Neural progenitor cell (in vitro differentiated cells): ENCODE data around the gene SNX21. TPM values are rescaled to one million over a fixed set of nuclear protein-coding genes. Genes with fewer than 3 reads are reported as not detected.

ENCODE experiments used
- DNase-seq: peaks from one replicate; pipeline ENCODE4 v3.0.0-alpha.2; 2016; ENCODE audit warnings: low spot score
- H2AFZ ChIP-seq: fragments of 200-600 bp; sonication (generic); replicated peaks from 2 replicates; pipeline ENCODE4 v1.6.1; 2016; ENCODE audit warnings: antibody characterized with exemption
- H3F3A ChIP-seq: fragments of 200-600 bp; sonication (generic); 2 replicates; pipeline ENCODE4 v1.6.1; 2016; ENCODE audit warnings: antibody characterized with exemption, low read depth
- H3K27ac ChIP-seq: fragments of 200-600 bp; sonication (generic); 2 replicates; pipeline ENCODE4 v1.5.1; 2016; ENCODE audit warnings: mild to moderate bottlenecking
- H3K27me3 ChIP-seq: fragments of 200-600 bp; sonication (generic); 2 replicates; pipeline ENCODE4 v1.6.1; 2016; ENCODE audit warnings: mild to moderate bottlenecking, moderate library complexity
- H3K36me3 ChIP-seq: fragments of 200-600 bp; sonication (generic); 2 replicates; pipeline ENCODE4 v1.5.1; 2016
- H3K4me1 ChIP-seq: fragments of 200-600 bp; sonication (generic); 2 replicates; pipeline ENCODE4 v1.6.1; 2016; ENCODE audit warnings: mixed run types
- H3K4me2 ChIP-seq: fragments of 200-600 bp; sonication (generic); 2 replicates; pipeline ENCODE4 v1.6.1; 2016
- H3K4me3 ChIP-seq: fragments of 200-600 bp; sonication (generic); 2 replicates; pipeline ENCODE4 v1.5.1; 2016
- H3K79me2 ChIP-seq: fragments of 200-600 bp; sonication (generic); 2 replicates; pipeline ENCODE4 v1.6.1; 2016; ENCODE audit warnings: low read depth
- H3K9ac ChIP-seq: fragments of 200-600 bp; sonication (generic); 2 replicates; pipeline ENCODE4 v1.6.1; 2016
- H3K9me3 ChIP-seq: fragments of 200-600 bp; sonication (generic); 2 replicates; pipeline ENCODE4 v1.5.1; 2016; ENCODE audit warnings: low read depth
- H4K20me1 ChIP-seq: fragments of 200-600 bp; sonication (generic); 2 replicates; pipeline ENCODE4 v1.6.1; 2016; ENCODE audit warnings: low read depth
- H3K27ac Mint-ChIP-seq: 3 replicates; pipeline ENCODE4 v1.8.0; 2021; ENCODE audit warnings: mixed read lengths
- H3K27me3 Mint-ChIP-seq: 2 replicates; pipeline ENCODE4 v1.8.0; 2022; ENCODE audit warnings: low read depth, mild to moderate bottlenecking, inconsistent platforms, moderate library complexity, mixed read lengths; ENCODE audit not compliant: insufficient read depth
- H3K36me3 Mint-ChIP-seq: 3 replicates; pipeline ENCODE4 v1.8.0; 2021; ENCODE audit warnings: mixed read lengths
- H3K4me1 Mint-ChIP-seq: 3 replicates; pipeline ENCODE4 v1.8.0; 2021; ENCODE audit warnings: mixed read lengths
- H3K4me3 Mint-ChIP-seq: 3 replicates; pipeline ENCODE4 v1.8.0; 2021; ENCODE audit warnings: mild to moderate bottlenecking, moderate library complexity, mixed read lengths
- H3K9me3 Mint-ChIP-seq: 3 replicates; pipeline ENCODE4 v1.8.0; 2020; ENCODE audit warnings: mixed read lengths
- CTCF ChIP-seq: fragments of 200-600 bp; sonication (generic); IDR thresholded peaks from 2 replicates; pipeline ENCODE4 v1.5.1; 2017; ENCODE audit warnings: antibody characterized with exemption, mild to moderate bottlenecking
- EZH2 ChIP-seq: fragments of 200-600 bp; sonication (generic); IDR thresholded peaks from 2 replicates; pipeline ENCODE4 v1.6.1; 2017; ENCODE audit warnings: antibody characterized with exemption, mild to moderate bottlenecking, moderate library complexity
- EZH2phosphoT487 ChIP-seq: fragments of 200-600 bp; sonication (generic); IDR thresholded peaks from 2 replicates; pipeline ENCODE4 v1.6.1; 2017; ENCODE audit warnings: antibody characterized with exemption
- total RNA-seq: library from RNA; depleted of rRNA; stranded (reverse); fragments of >200 nt; gene quantifications from 2 replicates; pipeline ENCODE4 v1.2.3, GENCODE V29; 2015; ENCODE audit warnings: low replicate concordance

The SNX21 gene
- total RNA-seq, 1 donor from 2014 or later, result 12.2 TPM

GRCh38 chr20:45853484-45853883 is 19.9 kb downstream of the SNX21 start:
- TF ChIP-seq CTCF, result no peak
- no peak for TF ChIP-seq EZH2
- no peak for TF ChIP-seq EZH2phosphoT487
- H3K9me3 ChIP-seq, result no peaks in the 10 kb centered on the region
- no peak overlapping the region for H3K27ac ChIP-seq
- H3K27me3 Mint-ChIP-seq, result no peaks in the 10 kb centered on the region
- no peaks in the 10 kb centered on the region for H3K36me3 ChIP-seq
- no peak overlapping the region for H3K4me3 Mint-ChIP-seq
- H3K4me3 ChIP-seq, result no peak overlapping the region
- H4K20me1 ChIP-seq, result no peaks in the 10 kb centered on the region
- H3K4me2 ChIP-seq, result no peak overlapping the region
- no peaks in the 10 kb centered on the region for H3F3A ChIP-seq
- no peaks in the 10 kb centered on the region for H3K36me3 Mint-ChIP-seq
- no peaks in the 10 kb centered on the region for H3K9me3 Mint-ChIP-seq
- H3K9ac ChIP-seq, result no peak overlapping the region
- H2AFZ ChIP-seq, result no peak overlapping the region
- peaks cover 12% of the 10 kb centered on the region for H3K79me2 ChIP-seq
- peaks cover 22% of the 10 kb centered on the region for H3K4me1 Mint-ChIP-seq
- no peak overlapping the region for H3K27ac Mint-ChIP-seq
- H3K27me3 ChIP-seq, result no peaks in the 10 kb centered on the region
- DNase-seq, result no peak
- no peaks in the 10 kb centered on the region for H3K4me1 ChIP-seq

GRCh38 chr20:45857114-45857881 is 23.7 kb downstream of the SNX21 start, which contains the start of the genes ACOT8 and ZSWIM3:
Gene ACOT8, minus strand, starts transcription at chr20:45857392. Its CDS starts 77 bp downstream, at chr20:45857315.
Gene ZSWIM3, plus strand, starts transcription at chr20:45857614. Its CDS starts 212 bp downstream, at chr20:45857826.
- no peaks in the 10 kb centered on the region for H3K36me3 Mint-ChIP-seq
- H3K9me3 ChIP-seq, result no peaks in the 10 kb centered on the region
- H3K36me3 ChIP-seq, result no peaks in the 10 kb centered on the region
- H3K4me1 ChIP-seq, result no peaks in the 10 kb centered on the region
- H3K79me2 ChIP-seq, result peaks cover 12% of the 10 kb centered on the region
- H3K4me3 Mint-ChIP-seq, result peak within 1 kb of the TSS; percentile 91
- H3K27me3 ChIP-seq, result no peaks in the 10 kb centered on the region
- peak within 1 kb of the TSS; percentile 91 for H3K4me2 ChIP-seq
- peak within 1 kb of the TSS; percentile 66 for H3K9ac ChIP-seq
- no peaks in the 10 kb centered on the region for H3F3A ChIP-seq
- H3K4me3 ChIP-seq, result peak within 1 kb of the TSS; percentile 79
- H2AFZ ChIP-seq, result peak within 1 kb of the TSS; percentile 85
- H4K20me1 ChIP-seq, result no peaks in the 10 kb centered on the region
- H3K4me1 Mint-ChIP-seq, result peaks cover 25% of the 10 kb centered on the region
- peaks cover 2% of the 10 kb centered on the region for H3K27me3 Mint-ChIP-seq
- peak; percentile 100 for DNase-seq
- TF ChIP-seq EZH2phosphoT487 (no peak), CTCF (no peak), EZH2 (no peak)
- no peaks in the 10 kb centered on the region for H3K9me3 Mint-ChIP-seq
- H3K27ac Mint-ChIP-seq, result peak within 1 kb of the TSS; percentile 50
- no peak within 1 kb of the TSS for H3K27ac ChIP-seq

- Histone ChIP-seq H3K27me3 (no peaks in the 10 kb centered on the region), H3K36me3 (no peaks in the 10 kb centered on the region), H3K4me2 (peak overlapping the region; percentile 85), H3K9me3 (no peaks in the 10 kb centered on the region), H3K27ac (no peak overlapping the region), H3K4me1 (no peaks in the 10 kb centered on the region), H3F3A (no peaks in the 10 kb centered on the region), H3K79me2 (peaks cover 12% of the 10 kb centered on the region), H4K20me1 (no peaks in the 10 kb centered on the region), H3K9ac (no peak overlapping the region), H2AFZ (peak overlapping the region; percentile 60), H3K4me3 (peak overlapping the region; percentile 79)
- no peak overlapping the region for H3K27ac Mint-ChIP-seq
- H3K4me3 Mint-ChIP-seq, result peak overlapping the region; percentile 91
- DNase-seq, result peak; percentile 44
- H3K4me1 Mint-ChIP-seq, result peaks cover 25% of the 10 kb centered on the region
- H3K36me3 Mint-ChIP-seq, result no peaks in the 10 kb centered on the region
- peaks cover 2% of the 10 kb centered on the region for H3K27me3 Mint-ChIP-seq
- TF ChIP-seq EZH2 (no peak), CTCF (no peak), EZH2phosphoT487 (no peak)
- no peaks in the 10 kb centered on the region for H3K9me3 Mint-ChIP-seq
Observed at GRCh38 chr20:45857882-45858216, 24.2 kb downstream of the SNX21 start.
